Adipocyte (in vitro differentiated cells): ENCODE data around the gene PLXNA2.

Experiments
- DNase-seq: peaks from one replicate; pipeline ENCODE4 v3.0.0-alpha.2; 2015; ENCODE audit warnings: low read depth
- H3K27me3 ChIP-seq: replicated peaks from 2 replicates; pipeline ENCODE4 v1.7.0; 2013; ENCODE audit warnings: mild to moderate bottlenecking, low read length, moderate library complexity; ENCODE audit not compliant: control insufficient read depth, insufficient read depth
- H3K36me3 ChIP-seq: 2 replicates; pipeline ENCODE4 v1.7.0; 2013; ENCODE audit warnings: low read length, mild to moderate bottlenecking, moderate library complexity; ENCODE audit not compliant: control insufficient read depth, insufficient read depth, severe bottlenecking
- H3K4me1 ChIP-seq: 2 replicates; pipeline ENCODE4 v1.7.0; 2013; ENCODE audit warnings: mild to moderate bottlenecking, low read length, moderate library complexity; ENCODE audit not compliant: control insufficient read depth, insufficient read depth
- H3K4me3 ChIP-seq: 2 replicates; pipeline ENCODE4 v1.7.0; 2013; ENCODE audit warnings: mild to moderate bottlenecking, low read length, moderate library complexity
- H3K9ac ChIP-seq: 2 replicates; pipeline ENCODE4 v1.7.0; 2013; ENCODE audit warnings: mild to moderate bottlenecking, low read length, moderate library complexity
- H3K9me3 ChIP-seq: 2 replicates; pipeline ENCODE4 v1.7.0; 2013; ENCODE audit warnings: mild to moderate bottlenecking, low read length, moderate library complexity; ENCODE audit not compliant: control insufficient read depth

Gene PLXNA2

DNA sequence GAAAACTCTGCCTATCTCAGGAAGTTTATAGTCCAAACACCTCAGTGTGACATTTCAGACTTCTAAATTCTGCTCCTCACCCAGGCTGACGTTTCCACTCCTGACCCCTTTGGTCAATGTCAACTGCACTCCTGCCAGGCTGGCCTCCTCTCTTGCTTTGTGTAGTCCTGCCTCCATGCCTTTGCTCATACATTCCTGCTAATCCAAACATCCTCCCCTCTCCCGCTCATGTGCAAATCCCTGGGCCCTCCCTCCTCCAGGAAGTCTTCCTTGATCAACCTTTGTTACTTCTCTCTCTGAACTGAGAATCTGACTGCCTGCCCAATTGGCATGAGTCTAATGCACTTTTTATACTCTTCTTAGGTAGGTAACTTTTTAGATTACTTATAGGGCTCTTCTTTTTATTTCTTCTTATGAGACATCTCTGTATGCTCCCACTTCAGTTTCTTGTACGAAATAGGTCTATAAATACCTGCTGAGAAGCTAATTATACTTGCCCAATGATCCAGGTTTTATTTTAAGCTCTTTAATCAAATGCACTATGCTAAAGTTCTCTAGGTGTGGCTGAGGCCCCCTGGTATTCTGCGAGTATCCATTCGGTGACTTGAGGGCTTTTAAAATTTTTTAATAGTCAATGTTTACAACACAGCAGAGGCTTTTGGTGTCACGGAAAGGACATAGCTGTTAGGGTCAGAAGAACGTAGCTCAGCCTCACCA lies 128.1 kb downstream of the PLXNA2 start:
- DNase-seq = no peak
- Histone ChIP-seq H3K27me3 (peaks cover 2% of the 10 kb centered on the region), H3K9me3 (no peaks in the 10 kb centered on the region), H3K4me3 (no peak overlapping the region), H3K9ac (no peak overlapping the region), H3K4me1 (peaks cover 15% of the 10 kb centered on the region), H3K36me3 (no peaks in the 10 kb centered on the region)

DNA sequence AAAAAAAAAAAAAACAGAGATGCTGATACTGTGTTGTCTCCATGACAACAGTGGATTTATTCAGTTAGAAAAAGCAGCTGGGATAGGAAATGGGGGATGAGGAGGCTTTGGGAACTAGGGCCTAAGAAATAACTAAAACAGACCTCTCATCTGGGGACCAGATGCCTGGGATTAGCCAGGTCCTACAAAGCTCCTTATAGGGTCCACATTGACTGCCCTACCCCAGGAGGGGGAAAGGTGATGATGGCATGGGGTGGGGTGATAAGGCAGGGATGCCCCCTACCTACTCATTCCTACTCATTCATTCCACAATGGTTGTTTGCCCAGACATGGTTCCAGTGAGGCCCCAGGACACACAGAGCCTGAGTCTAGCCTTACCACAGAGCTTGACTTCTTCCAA lies 131.2 kb downstream of the PLXNA2 start:
- Histone ChIP-seq H3K9me3 (no peaks in the 10 kb centered on the region), H3K9ac (no peak overlapping the region), H3K4me3 (no peak overlapping the region), H3K4me1 (peaks cover 16% of the 10 kb centered on the region), H3K27me3 (peaks cover 8% of the 10 kb centered on the region), H3K36me3 (no peaks in the 10 kb centered on the region)
- DNase-seq = no peak

DNA sequence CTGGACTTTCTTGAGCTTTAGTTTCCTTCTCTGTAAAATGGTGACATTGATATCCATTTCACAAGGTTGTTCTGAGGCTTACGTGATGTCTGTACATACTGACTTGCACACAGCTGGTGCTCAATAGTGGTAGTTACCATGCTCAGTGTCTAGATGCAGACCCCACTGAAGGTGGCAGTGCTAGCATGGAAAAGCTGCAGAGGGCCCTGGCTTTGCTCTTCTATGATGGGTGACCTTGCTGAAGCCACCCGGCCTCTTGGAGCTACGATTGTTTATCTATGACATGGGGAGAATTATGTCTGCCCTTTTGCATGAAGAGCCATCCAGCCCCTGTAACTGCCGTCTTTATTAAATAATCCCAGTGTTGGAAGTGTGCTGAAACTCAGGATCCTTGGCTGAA lies 131.8 kb downstream of the PLXNA2 start:
- Histone ChIP-seq H3K9ac (no peak overlapping the region), H3K4me3 (no peak overlapping the region), H3K27me3 (peaks cover 8% of the 10 kb centered on the region), H3K36me3 (no peaks in the 10 kb centered on the region), H3K9me3 (no peaks in the 10 kb centered on the region), H3K4me1 (peaks cover 16% of the 10 kb centered on the region)
- no peak for DNase-seq

DNA sequence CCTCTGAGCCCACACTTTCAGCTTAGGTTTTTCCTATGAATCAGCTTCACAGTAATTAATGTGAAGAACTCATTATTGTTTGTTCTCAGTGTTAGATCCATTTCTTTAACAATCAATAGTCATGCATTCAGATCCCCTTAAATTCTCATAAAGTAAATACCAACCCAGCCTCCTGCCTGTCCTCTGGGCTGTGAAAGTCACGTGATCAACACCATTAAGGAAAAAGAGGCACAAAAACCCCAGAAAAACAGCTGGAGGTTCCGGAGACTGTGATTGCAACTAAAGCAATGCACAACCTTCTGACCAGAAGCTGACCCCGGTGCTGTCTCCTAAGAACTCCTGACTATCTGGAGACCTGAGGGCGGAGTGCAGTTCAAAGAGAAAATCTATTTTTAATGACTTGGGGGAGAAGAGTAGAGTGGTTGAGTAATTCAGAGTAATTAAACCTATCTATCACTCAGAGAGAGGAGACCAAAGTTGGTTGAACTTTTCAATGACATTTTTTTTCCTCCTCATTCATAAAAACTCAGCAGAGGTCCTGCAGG lies 132.5 kb downstream of the PLXNA2 start:
- Histone ChIP-seq H3K4me3 (no peak overlapping the region), H3K9ac (no peak overlapping the region), H3K4me1 (peaks cover 13% of the 10 kb centered on the region), H3K9me3 (no peaks in the 10 kb centered on the region), H3K36me3 (no peaks in the 10 kb centered on the region), H3K27me3 (peaks cover 8% of the 10 kb centered on the region)
- no peak for DNase-seq

DNA sequence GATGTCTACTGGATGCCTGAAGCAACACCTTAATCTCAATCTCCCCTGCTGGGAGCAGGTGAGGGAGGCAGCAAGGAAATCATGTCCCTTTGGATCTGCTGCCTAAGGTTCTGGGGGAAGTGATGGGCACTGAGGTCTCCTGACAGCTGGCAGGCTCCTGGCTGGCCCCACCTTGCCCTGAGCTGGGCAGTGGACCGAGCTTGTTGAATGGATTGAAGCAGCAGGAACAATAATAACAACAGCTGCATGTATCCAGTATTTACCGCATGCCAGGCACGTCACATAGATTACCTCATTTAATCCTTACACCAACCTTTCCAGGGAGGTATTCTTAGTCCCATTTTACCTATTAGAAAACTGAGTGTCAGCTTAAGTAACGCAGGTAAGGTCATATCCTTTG lies 133.9 kb downstream of the PLXNA2 start:
- Histone ChIP-seq H3K9me3 (no peaks in the 10 kb centered on the region), H3K4me3 (no peak overlapping the region), H3K36me3 (no peaks in the 10 kb centered on the region), H3K27me3 (peaks cover 8% of the 10 kb centered on the region), H3K9ac (no peak overlapping the region), H3K4me1 (peaks cover 13% of the 10 kb centered on the region)
- DNase-seq = no peak

DNA sequence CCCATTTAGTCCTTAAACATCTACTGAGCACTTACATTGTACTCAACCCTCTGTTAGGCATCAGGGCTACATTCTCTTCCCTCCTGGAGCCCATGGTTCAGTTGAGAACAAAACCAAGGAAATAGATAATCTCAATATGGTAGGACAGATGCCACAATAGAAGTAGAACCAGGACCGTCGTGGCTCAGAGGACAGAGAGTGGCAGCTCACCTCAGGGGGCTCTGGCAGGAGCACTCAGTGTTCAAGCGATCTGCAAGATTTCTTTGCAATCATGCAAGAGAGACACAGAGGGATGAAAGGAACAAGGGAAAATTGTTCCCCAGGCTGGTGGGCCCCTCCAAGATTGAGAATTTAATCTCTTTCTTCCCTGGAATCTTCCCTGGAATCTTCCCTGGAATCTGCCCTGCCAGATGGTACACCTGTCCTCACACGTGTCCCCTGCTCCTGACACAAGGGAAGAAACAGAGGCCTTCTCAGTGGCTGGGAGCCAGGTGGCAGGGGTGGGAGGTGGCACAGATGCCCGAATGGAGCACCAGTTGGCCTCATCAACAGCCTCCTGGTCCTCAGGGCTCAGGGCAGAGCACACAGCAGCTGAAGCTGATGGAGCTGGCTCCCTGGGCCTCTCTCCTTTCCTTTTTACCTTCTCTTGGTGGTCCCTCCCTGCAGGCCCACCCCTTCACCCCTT lies 135.4 kb downstream of the PLXNA2 start:
- Histone ChIP-seq H3K36me3 (no peaks in the 10 kb centered on the region), H3K4me1 (peaks cover 13% of the 10 kb centered on the region), H3K9me3 (no peaks in the 10 kb centered on the region), H3K4me3 (no peak overlapping the region), H3K9ac (no peak overlapping the region), H3K27me3 (peaks cover 13% of the 10 kb centered on the region)
- DNase-seq = no peak

DNA sequence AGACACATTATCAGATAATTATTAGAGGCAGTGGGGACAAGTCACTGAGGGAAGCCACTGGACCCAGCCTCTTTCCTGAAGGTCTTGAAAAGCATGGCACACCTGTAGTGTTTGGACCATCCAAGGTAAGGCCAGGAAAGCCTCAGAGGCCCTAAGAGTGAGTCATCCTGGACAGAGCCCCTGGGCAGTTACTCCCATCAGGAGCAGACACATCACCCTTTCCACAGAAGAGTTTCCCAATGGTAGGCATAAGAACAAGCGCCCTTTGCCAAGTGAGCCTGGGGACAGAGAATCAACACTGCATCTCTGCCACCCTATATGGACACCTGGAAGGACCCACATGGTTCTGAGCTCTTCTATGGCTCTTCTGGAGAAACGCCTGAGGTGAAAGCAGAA lies 136.0 kb downstream of the PLXNA2 start:
- Histone ChIP-seq H3K36me3 (no peaks in the 10 kb centered on the region), H3K4me1 (peaks cover 13% of the 10 kb centered on the region), H3K9me3 (no peaks in the 10 kb centered on the region), H3K27me3 (peaks cover 18% of the 10 kb centered on the region), H3K9ac (no peak overlapping the region), H3K4me3 (no peak overlapping the region)
- DNase-seq = peak; percentile 24

DNA sequence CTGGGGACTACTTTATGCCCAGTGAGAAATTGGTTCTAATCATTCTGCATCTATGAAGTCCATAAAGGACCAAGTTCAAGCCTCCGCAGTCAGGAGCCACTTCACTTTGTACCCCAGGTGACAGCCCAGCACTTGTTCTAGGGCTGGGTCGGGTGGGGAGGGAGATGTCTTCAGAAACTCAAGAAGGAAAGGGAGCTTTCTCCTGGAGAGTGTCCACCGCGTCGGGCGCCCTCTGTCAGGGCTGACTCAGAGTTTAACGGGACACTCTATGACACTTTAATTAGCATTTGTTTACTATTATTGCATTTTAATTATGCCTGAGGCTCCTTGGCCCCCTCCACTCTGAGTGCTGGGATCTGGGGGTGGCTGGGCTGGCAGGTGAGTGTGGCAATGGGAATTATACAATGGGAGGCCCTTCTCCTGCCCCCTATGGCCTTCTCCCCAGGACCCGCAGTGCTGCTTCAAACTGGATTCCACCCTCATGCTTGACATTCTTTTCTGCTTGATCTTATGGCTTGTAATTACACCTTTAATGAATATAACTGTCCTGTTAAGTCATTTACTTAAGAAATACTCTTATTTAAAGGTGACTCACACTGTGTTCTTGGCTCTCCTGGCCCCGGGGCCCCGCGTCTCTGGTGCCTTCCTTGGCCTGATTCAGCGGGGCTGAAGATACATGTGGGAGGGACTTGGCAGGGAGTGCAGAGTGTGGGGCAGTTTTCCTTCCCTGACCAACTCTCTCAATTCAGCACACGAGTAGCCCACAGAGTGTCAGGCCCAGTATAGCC lies 136.6 kb downstream of the PLXNA2 start:
- no peaks in the 10 kb centered on the region for H3K36me3 ChIP-seq

DNA sequence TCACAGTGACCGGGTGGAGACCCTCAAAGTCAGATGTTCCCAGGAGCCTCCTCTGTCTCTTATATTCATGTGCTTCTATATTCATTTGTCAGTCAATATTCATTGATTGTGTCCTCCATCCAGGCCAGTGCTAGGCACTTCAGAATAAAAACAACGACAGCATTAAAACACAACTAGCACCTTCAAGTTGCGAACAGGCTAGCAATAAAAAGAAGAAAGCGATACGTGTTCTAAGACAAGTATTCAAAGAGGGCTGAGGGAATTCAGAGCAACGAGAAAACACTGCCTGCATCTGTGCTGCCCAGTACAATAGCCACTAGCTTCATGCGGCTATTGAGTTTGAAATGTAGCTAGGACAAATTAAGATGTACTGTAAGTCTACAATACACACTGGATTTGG lies 138.0 kb downstream of the PLXNA2 start:
- no peaks in the 10 kb centered on the region for H3K9me3 ChIP-seq
- no peak overlapping the region for H3K9ac ChIP-seq
- peaks cover 23% of the 10 kb centered on the region for H3K27me3 ChIP-seq
- H3K36me3 ChIP-seq = no peaks in the 10 kb centered on the region
- peaks cover 25% of the 10 kb centered on the region for H3K4me1 ChIP-seq
- no peak overlapping the region for H3K4me3 ChIP-seq
- no peak for DNase-seq

More for the DNA sequence above, 136.6 kb downstream of the PLXNA2 start:
- peak; percentile 58 for DNase-seq
- Histone ChIP-seq H3K9me3 (no peaks in the 10 kb centered on the region), H3K4me1 (peaks cover 14% of the 10 kb centered on the region), H3K4me3 (no peak overlapping the region), H3K9ac (no peak overlapping the region), H3K27me3 (peaks cover 24% of the 10 kb centered on the region)

DNA sequence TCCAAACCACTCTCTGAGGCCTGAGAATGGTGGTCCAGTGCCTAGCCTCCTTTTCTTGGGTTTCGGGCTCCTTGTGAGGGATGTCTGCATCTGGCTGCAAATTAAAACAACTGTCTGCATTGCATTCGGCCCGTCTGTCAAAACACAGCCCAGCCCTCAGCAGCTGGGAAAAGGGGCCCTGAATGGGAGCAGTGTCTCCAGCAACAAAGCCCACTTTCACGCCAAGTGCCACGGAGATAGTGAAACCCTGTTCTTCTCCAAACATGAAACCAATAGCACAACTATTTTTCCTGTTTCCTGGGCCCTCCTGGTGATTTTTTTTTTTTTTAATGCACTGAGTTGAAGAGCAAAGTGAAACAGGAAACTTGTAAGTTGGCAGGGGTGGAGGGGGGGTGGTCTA lies 138.4 kb downstream of the PLXNA2 start:
- no peak for DNase-seq

More for the DNA sequence above, 138.4 kb downstream of the PLXNA2 start:
- Histone ChIP-seq H3K36me3 (no peaks in the 10 kb centered on the region), H3K27me3 (peaks cover 21% of the 10 kb centered on the region), H3K4me3 (no peak overlapping the region), H3K9ac (no peak overlapping the region), H3K4me1 (peaks cover 25% of the 10 kb centered on the region), H3K9me3 (no peaks in the 10 kb centered on the region)
